NB4 (cell line): ENCODE measurements around the gene PHKB.

ENCODE experiments used
- DNase-seq: peaks from one replicate; pipeline ENCODE4 v3.0.0; 2010; ENCODE audit warnings: low read depth
- H3K4me3 ChIP-seq: one replicate; pipeline ENCODE4 v1.5.1; 2011; ENCODE audit warnings: mild to moderate bottlenecking, low read depth, low read length, moderate library complexity
- MYC ChIP-seq: IDR thresholded peaks from 2 replicates; pipeline ENCODE4 v1.6.1; 2011; ENCODE audit warnings: low read depth, low read length
- POLR2A ChIP-seq: IDR thresholded peaks from 2 replicates; pipeline ENCODE4 v1.6.1; 2011; ENCODE audit warnings: mild to moderate bottlenecking; ENCODE audit not compliant: insufficient read length; ENCODE audit errors: extremely low read depth
- TF ChIP-seq, protein P1 (sequence below): IDR thresholded peaks from one replicate; pipeline ENCODE4 v1.5.1; 2012; ENCODE audit warnings: low read depth, low read length
- TF ChIP-seq, protein P2 (sequence below): IDR thresholded peaks from 2 replicates; pipeline ENCODE4 v1.6.1; 2011; ENCODE audit warnings: low read depth, low read length

PHKB gene

DNA sequence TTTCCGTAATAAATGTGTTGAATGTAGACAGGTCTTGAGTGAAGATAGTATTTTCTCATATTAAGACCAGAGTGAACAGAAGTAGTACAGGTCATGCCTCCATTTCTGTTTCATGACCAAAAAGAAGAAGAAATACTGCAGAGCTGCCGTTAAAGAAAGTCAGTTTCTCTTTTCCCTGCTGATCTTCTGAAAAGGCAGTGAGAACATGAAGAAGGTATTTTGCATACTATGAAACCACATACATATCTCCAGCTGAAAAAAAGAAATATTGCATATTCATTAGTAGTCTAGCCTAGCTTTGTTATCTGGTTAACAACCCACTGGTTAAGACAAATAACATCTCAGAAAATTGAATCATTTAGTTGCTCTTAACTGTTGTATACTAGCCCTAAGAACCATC lies 138.4 kb downstream of the PHKB start:
- no peak for DNase-seq
- no peak overlapping the region for H3K4me3 ChIP-seq
- TF ChIP-seq, protein P1, sequence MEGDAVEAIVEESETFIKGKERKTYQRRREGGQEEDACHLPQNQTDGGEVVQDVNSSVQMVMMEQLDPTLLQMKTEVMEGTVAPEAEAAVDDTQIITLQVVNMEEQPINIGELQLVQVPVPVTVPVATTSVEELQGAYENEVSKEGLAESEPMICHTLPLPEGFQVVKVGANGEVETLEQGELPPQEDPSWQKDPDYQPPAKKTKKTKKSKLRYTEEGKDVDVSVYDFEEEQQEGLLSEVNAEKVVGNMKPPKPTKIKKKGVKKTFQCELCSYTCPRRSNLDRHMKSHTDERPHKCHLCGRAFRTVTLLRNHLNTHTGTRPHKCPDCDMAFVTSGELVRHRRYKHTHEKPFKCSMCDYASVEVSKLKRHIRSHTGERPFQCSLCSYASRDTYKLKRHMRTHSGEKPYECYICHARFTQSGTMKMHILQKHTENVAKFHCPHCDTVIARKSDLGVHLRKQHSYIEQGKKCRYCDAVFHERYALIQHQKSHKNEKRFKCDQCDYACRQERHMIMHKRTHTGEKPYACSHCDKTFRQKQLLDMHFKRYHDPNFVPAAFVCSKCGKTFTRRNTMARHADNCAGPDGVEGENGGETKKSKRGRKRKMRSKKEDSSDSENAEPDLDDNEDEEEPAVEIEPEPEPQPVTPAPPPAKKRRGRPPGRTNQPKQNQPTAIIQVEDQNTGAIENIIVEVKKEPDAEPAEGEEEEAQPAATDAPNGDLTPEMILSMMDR: no peak
- TF ChIP-seq POLR2A (no peak), MYC (no peak)

DNA sequence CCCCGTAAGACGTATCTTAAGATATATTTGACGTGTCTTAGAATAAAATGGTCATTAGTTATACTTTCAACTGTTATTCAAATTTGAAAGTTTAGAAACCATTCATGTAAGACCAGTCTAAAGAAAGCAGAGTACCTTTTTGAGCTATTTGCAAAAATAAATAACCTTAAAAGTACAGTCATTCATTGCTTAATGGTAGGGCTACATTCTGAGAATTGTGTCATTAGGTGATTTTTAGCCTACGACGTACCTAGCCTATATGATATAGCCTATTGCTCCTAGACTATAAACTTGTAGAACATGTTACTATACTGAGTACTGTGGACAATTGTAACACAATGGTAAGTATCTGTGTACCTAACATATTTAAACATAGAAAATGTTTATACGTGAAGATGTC lies 139.2 kb downstream of the PHKB start:
- no peak for DNase-seq
- TF ChIP-seq, protein P2, sequence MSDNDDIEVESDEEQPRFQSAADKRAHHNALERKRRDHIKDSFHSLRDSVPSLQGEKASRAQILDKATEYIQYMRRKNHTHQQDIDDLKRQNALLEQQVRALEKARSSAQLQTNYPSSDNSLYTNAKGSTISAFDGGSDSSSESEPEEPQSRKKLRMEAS: no peak
- TF ChIP-seq POLR2A: no peak
- H3K4me3 ChIP-seq: no peak overlapping the region

DNA sequence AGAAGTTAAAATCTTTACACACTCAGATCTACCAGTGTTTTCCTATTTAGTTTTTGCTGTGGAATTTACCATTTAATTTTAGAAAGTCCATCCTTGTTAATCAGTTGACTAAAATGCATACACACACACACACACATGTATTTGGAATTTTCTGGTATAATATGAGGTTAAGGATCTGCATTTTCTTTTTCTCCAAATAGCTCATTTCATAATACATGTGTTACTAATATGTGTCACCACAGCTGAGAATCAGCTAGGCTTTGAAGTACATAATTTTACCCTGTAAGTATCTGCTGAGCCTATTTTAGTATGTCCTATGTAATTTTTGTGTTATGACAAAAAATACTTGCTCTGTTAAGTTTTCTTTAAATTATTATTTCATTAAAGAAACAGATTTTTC lies 143.2 kb downstream of the PHKB start:
- no peak overlapping the region for H3K4me3 ChIP-seq
- DNase-seq: no peak
- no peak for TF ChIP-seq POLR2A
- TF ChIP-seq, protein P2: no peak
- TF ChIP-seq MYC: no peak
- TF ChIP-seq, protein P1: no peak

DNA sequence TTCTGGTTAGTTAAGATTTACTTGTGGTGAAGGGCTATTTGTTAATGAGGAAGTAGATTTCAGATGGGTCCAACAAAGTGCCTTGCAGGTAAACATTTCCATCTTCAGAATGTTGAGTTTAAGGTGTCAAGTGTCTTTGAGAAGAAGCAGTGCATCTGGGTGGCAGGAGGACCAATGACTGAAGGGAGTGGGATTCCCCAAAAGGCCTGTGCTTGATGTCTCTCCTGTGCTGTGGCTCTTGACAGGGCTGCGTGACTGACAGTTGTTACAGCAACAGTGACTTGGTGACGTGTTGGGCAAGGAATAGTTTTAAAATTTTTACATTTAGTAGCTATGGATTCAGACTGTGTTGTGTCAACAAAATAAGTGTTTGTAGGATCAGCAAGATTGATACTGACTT lies 149.9 kb downstream of the PHKB start:
- TF ChIP-seq POLR2A: no peak
- no peak for TF ChIP-seq MYC

DNA sequence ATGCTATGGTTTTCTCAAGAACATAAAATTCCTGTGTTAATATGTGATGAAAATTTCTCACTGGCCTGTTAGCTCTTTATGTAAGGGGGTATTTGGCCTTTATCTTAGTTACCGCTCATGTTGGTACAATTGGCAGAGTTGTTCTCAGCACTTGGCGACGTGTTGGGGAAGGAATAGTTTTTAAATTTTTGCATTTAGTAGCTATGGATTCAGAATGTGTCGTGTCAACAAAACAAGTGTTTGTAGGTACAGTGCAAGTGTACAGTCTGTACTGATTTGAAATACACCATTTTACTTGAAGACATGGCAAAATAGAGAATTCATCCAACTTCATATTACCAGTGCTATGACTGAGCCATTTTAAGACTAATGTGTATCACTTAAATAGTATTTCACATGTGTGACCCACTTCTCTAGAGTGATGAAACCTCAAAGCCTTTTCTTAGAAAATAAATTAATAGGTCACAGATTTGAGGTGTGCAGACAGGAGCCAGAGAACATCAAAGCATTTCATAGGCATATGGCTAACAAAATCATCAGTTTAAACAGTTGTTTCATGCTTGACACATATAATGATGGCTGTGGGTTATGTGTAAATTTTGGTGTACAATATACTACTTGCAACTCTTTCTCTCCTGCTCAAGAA lies 150.8 kb downstream of the PHKB start:
- H3K4me3 ChIP-seq: no peak overlapping the region
- TF ChIP-seq, protein P2: no peak
- TF ChIP-seq POLR2A: no peak
- no peak for DNase-seq

More for the DNA sequence above, 149.9 kb downstream of the PHKB start:
- no peak for DNase-seq
- no peak overlapping the region for H3K4me3 ChIP-seq

DNA sequence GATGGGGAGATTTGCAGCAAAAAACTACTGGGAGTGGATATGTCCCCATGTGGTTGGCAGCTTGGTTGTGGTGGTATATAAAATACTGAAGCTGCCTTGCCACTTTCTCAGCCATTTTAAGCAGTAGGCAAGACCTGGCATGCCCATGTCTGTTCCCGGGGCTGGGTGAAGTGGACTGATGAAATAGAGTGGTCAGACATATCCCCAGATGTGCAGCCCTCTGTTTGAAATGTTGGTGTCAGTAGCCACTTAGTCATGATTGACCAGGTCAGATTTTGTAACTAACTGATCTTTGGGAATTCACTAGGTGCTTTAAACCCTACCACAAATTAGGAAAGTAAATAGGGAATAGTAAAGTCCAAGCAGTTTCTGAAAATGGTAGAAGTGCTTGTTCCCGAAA lies 151.6 kb downstream of the PHKB start:
- no peak for DNase-seq
- TF ChIP-seq, protein P2: no peak
- TF ChIP-seq POLR2A: no peak
- no peak for TF ChIP-seq MYC
- TF ChIP-seq, protein P1: no peak
- no peak overlapping the region for H3K4me3 ChIP-seq

DNA sequence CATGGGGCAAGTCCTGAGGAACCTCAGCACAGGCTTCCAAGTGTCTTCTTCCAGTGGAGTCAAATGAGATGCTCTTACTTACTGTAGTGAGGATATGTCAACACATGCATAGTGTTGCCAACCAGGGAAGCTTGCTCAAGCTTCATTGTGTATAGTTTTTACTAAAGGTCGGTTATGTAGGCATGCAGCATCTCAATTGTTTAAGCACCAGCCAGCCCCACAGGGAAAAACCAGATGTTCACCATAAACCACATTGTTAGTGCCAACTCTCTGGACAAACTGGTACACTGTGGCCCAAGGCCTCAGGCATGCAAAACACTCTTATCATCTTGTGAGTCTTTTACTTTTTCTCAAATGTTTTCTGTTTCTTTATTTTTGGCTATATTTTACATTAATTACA lies 152.1 kb downstream of the PHKB start:
- DNase-seq: no peak
- TF ChIP-seq, protein P1: no peak
- no peak for TF ChIP-seq MYC
- TF ChIP-seq, protein P2: no peak
- no peak for TF ChIP-seq POLR2A

More for the DNA sequence above, 152.1 kb downstream of the PHKB start:
- H3K4me3 ChIP-seq: no peak overlapping the region
